Measurements from ENCODE around the gene MEGF6.

The MEGF6 gene

GRCh38 chr1:3462356-3463012 lies 148.8 kb downstream of the MEGF6 start:
- no peak for DNase-seq (ENCODE audit: low spot score)
- Mint-ChIP-seq H3K4me1 (ENCODE audit: low read depth) (no peaks in the 10 kb centered on the region), H3K4me3 (no peak overlapping the region), H3K27me3 (ENCODE audit: low read depth) (no peaks in the 10 kb centered on the region), H3K27ac (no peak overlapping the region), H3K36me3 (ENCODE audit: low read depth) (no peaks in the 10 kb centered on the region), H3K9me3 (no peaks in the 10 kb centered on the region)

GRCh38 chr1:3461934-3462275 lies 149.4 kb downstream of the MEGF6 start:
- no peaks in the 10 kb centered on the region for H3K27me3 Mint-ChIP-seq (ENCODE audit: low read depth)
- H3K27ac Mint-ChIP-seq = no peak overlapping the region
- no peak overlapping the region for H3K4me3 Mint-ChIP-seq
- DNase-seq (ENCODE audit: low spot score) = no peak
- H3K36me3 Mint-ChIP-seq (ENCODE audit: low read depth) = no peaks in the 10 kb centered on the region
- H3K9me3 Mint-ChIP-seq = no peaks in the 10 kb centered on the region
- H3K4me1 Mint-ChIP-seq (ENCODE audit: low read depth) = no peaks in the 10 kb centered on the region

GRCh38 chr1:3461238-3461933 lies 149.9 kb downstream of the MEGF6 start:
- H3K27ac Mint-ChIP-seq = no peak overlapping the region
- no peaks in the 10 kb centered on the region for H3K36me3 Mint-ChIP-seq (ENCODE audit: low read depth)
- H3K27me3 Mint-ChIP-seq (ENCODE audit: low read depth) = no peaks in the 10 kb centered on the region
- no peaks in the 10 kb centered on the region for H3K4me1 Mint-ChIP-seq (ENCODE audit: low read depth)
- H3K4me3 Mint-ChIP-seq = no peak overlapping the region
- DNase-seq (ENCODE audit: low spot score) = no peak
- no peaks in the 10 kb centered on the region for H3K9me3 Mint-ChIP-seq

GRCh38 chr1:3460672-3461131 lies 150.6 kb downstream of the MEGF6 start:
- H3K36me3 Mint-ChIP-seq (ENCODE audit: low read depth) = no peaks in the 10 kb centered on the region
- no peak overlapping the region for H3K4me3 Mint-ChIP-seq
- no peaks in the 10 kb centered on the region for H3K27me3 Mint-ChIP-seq (ENCODE audit: low read depth)
- DNase-seq (ENCODE audit: low spot score) = no peak
- H3K27ac Mint-ChIP-seq = no peak overlapping the region
- no peaks in the 10 kb centered on the region for H3K9me3 Mint-ChIP-seq
- no peaks in the 10 kb centered on the region for H3K4me1 Mint-ChIP-seq (ENCODE audit: low read depth)

GRCh38 chr1:3459940-3460671 lies 151.2 kb downstream of the MEGF6 start:
- Mint-ChIP-seq H3K27me3 (ENCODE audit: low read depth) (peaks cover 5% of the 10 kb centered on the region), H3K9me3 (no peaks in the 10 kb centered on the region), H3K4me3 (no peak overlapping the region), H3K27ac (no peak overlapping the region), H3K36me3 (ENCODE audit: low read depth) (no peaks in the 10 kb centered on the region), H3K4me1 (ENCODE audit: low read depth) (no peaks in the 10 kb centered on the region)
- DNase-seq (ENCODE audit: low spot score) = no peak

GRCh38 chr1:3459051-3459908 lies 152.0 kb downstream of the MEGF6 start:
- Mint-ChIP-seq H3K4me3 (no peak overlapping the region), H3K4me1 (ENCODE audit: low read depth) (no peaks in the 10 kb centered on the region), H3K27me3 (ENCODE audit: low read depth) (peaks cover 7% of the 10 kb centered on the region), H3K36me3 (ENCODE audit: low read depth) (no peaks in the 10 kb centered on the region), H3K9me3 (no peaks in the 10 kb centered on the region), H3K27ac (no peak overlapping the region)
- no peak for DNase-seq (ENCODE audit: low spot score)

- DNase-seq (ENCODE audit: low spot score) = no peak
- Mint-ChIP-seq H3K36me3 (ENCODE audit: low read depth) (no peaks in the 10 kb centered on the region), H3K27ac (no peak overlapping the region)
Observed at GRCh38 chr1:3457910-3458883, 153.1 kb downstream of the MEGF6 start.

GRCh38 chr1:3456964-3457909 lies 154.1 kb downstream of the MEGF6 start:
- no peaks in the 10 kb centered on the region for H3K9me3 Mint-ChIP-seq
- H3K36me3 Mint-ChIP-seq (ENCODE audit: low read depth) = no peaks in the 10 kb centered on the region
- no peaks in the 10 kb centered on the region for H3K4me1 Mint-ChIP-seq (ENCODE audit: low read depth)
- H3K27me3 Mint-ChIP-seq (ENCODE audit: low read depth) = peaks cover 9% of the 10 kb centered on the region
- no peak overlapping the region for H3K27ac Mint-ChIP-seq
- DNase-seq (ENCODE audit: low spot score) = no peak
- no peak overlapping the region for H3K4me3 Mint-ChIP-seq

More at GRCh38 chr1:3457910-3458883, 153.1 kb downstream of the MEGF6 start:
- no peaks in the 10 kb centered on the region for H3K9me3 Mint-ChIP-seq
- H3K4me1 Mint-ChIP-seq (ENCODE audit: low read depth) = no peaks in the 10 kb centered on the region
- peaks cover 8% of the 10 kb centered on the region for H3K27me3 Mint-ChIP-seq (ENCODE audit: low read depth)
- no peak overlapping the region for H3K4me3 Mint-ChIP-seq

- no peak for DNase-seq (ENCODE audit: low spot score)
Observed at GRCh38 chr1:3456449-3456963, 154.8 kb downstream of the MEGF6 start.

GRCh38 chr1:3455670-3456448 lies 155.4 kb downstream of the MEGF6 start:
- no peaks in the 10 kb centered on the region for H3K9me3 Mint-ChIP-seq
- H3K36me3 Mint-ChIP-seq (ENCODE audit: low read depth) = no peaks in the 10 kb centered on the region
- H3K4me1 Mint-ChIP-seq (ENCODE audit: low read depth) = no peaks in the 10 kb centered on the region
- peak overlapping the region; percentile 10 for H3K4me3 Mint-ChIP-seq
- DNase-seq (ENCODE audit: low spot score) = no peak
- no peak overlapping the region for H3K27ac Mint-ChIP-seq
- H3K27me3 Mint-ChIP-seq (ENCODE audit: low read depth) = peaks cover 9% of the 10 kb centered on the region

More at GRCh38 chr1:3456449-3456963, 154.8 kb downstream of the MEGF6 start:
- Mint-ChIP-seq H3K36me3 (ENCODE audit: low read depth) (no peaks in the 10 kb centered on the region), H3K27ac (no peak overlapping the region), H3K27me3 (ENCODE audit: low read depth) (peaks cover 9% of the 10 kb centered on the region), H3K4me3 (no peak overlapping the region), H3K4me1 (ENCODE audit: low read depth) (no peaks in the 10 kb centered on the region), H3K9me3 (no peaks in the 10 kb centered on the region)

- peak overlapping the region; percentile 10 for H3K4me3 Mint-ChIP-seq
- no peaks in the 10 kb centered on the region for H3K36me3 Mint-ChIP-seq (ENCODE audit: low read depth)
- no peak for DNase-seq (ENCODE audit: low spot score)
- H3K9me3 Mint-ChIP-seq = no peaks in the 10 kb centered on the region
- no peaks in the 10 kb centered on the region for H3K4me1 Mint-ChIP-seq (ENCODE audit: low read depth)
- H3K27me3 Mint-ChIP-seq (ENCODE audit: low read depth) = peaks cover 9% of the 10 kb centered on the region
- H3K27ac Mint-ChIP-seq = no peak overlapping the region
Observed at GRCh38 chr1:3454811-3455618, 156.3 kb downstream of the MEGF6 start.
